Measurements from ENCODE around the gene SCAPER.
"Not testable (repeated sequence)": the region's sequence is repeated elsewhere in the genome, so short reads cannot be mapped to it uniquely, and the experiment has no call there.

Gene SCAPER

DNA sequence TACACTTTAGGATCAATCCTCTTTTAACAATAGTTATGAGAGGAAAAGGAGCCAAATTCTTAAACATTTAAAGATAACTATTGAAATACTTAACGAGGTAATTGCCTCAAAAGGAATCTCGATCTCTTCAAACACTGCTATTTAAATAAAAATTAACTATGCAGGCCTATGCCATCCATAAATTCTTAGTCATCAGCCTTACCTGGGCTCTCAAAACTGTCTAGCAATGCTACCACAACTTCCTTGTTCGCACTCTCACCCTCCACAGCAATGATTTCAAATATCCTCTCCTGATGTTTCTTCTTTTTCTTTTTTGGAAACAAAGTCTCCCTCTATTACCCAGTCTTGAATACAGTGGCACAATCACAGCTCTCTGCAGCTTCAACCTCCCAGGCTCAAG lies 606.2 kb downstream of the SCAPER start:
- TF ChIP-seq, protein P1, sequence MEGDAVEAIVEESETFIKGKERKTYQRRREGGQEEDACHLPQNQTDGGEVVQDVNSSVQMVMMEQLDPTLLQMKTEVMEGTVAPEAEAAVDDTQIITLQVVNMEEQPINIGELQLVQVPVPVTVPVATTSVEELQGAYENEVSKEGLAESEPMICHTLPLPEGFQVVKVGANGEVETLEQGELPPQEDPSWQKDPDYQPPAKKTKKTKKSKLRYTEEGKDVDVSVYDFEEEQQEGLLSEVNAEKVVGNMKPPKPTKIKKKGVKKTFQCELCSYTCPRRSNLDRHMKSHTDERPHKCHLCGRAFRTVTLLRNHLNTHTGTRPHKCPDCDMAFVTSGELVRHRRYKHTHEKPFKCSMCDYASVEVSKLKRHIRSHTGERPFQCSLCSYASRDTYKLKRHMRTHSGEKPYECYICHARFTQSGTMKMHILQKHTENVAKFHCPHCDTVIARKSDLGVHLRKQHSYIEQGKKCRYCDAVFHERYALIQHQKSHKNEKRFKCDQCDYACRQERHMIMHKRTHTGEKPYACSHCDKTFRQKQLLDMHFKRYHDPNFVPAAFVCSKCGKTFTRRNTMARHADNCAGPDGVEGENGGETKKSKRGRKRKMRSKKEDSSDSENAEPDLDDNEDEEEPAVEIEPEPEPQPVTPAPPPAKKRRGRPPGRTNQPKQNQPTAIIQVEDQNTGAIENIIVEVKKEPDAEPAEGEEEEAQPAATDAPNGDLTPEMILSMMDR (IDR thresholded peaks at IDR 0.05; ENCODE audit: low read depth, low read length): no peak
- Histone ChIP-seq H3K27ac (no peak overlapping the region), H3K27me3 (ENCODE audit: insufficient read depth, low read depth, severe bottlenecking) (no peaks in the 10 kb centered on the region)

DNA sequence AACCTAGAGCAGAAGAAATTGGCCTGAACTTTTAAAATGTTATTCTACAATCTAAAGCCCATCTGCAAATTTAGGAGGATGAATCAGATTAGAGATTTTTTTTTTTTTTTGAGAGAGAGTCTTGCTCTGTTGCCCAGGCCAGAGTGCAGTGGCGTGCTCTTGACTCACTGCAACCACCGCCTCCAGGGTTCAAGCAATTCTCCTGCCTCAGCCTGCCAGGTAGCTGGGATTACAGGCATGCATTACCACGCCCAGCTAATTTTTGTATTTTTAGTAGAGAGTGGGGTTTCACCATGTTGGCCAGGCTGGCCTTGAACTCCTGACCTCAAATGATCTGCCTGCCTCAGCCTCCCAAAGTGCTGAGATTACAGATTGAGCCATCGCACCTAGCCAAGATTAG lies 607.2 kb downstream of the SCAPER start:
- not testable (repeated sequence) for H3K36me3 ChIP-seq; H3K4me3 ChIP-seq (ENCODE audit: low read depth, low read length); H3K27ac ChIP-seq; H3K27me3 ChIP-seq (ENCODE audit: insufficient read depth, low read depth, severe bottlenecking); H3K9me3 ChIP-seq (ENCODE audit: severe bottlenecking); DNase-seq

More for the DNA sequence above, 606.2 kb downstream of the SCAPER start:
- H3K36me3 ChIP-seq: no peaks in the 10 kb centered on the region; the same call in 1 of the 2 replicates
- no peaks in the 10 kb centered on the region for H3K9me3 ChIP-seq (ENCODE audit: severe bottlenecking)
- DNase-seq: no peak
- no peak overlapping the region for H3K4me3 ChIP-seq (ENCODE audit: low read depth, low read length)
